HEK293 (cell line): ENCODE data around the gene GAP43.

Experiments
- CTCF ChIA-PET: fragments of 350-600 bp; formaldehyde crosslinking; extraction: SDS; loops from one replicate; lab custom pipeline; 2021; ENCODE audit warnings: antibody characterized with exemption; lab: Yijun Ruan, JAX
- POLR2A ChIA-PET: fragments of 300-600 bp; formaldehyde crosslinking; extraction: SDS; loops from one replicate; lab custom pipeline; 2020; ENCODE audit warnings: antibody characterized with exemption, inconsistent platforms; lab: Yijun Ruan, JAX
- H3K27ac ChIP-seq: fragments of 200-500 bp; sonication (Bioruptor generic); 2 replicates; pipeline ENCODE4 v1.5.1; 2014; ENCODE audit warnings: low read depth, low read length, control low read depth, inconsistent platforms; ENCODE audit errors: extremely low read depth
- H3K36me3 ChIP-seq, 2 experiments: fragments of 200-500 bp in 1 of 2; sonication (Bioruptor generic) in 1 of 2; 1 replicate in 1 of 2; 2 replicates in 1 of 2; pipeline ENCODE4 v1.5.1; 2014 to 2017; ENCODE audit warnings: inconsistent platforms in 2 of 2, low read length in 2 of 2; ENCODE audit not compliant: control insufficient read depth in 2 of 2, insufficient read depth in 1 of 2
- H3K4me1 ChIP-seq: fragments of 200-500 bp; sonication (Bioruptor generic); 2 replicates; pipeline ENCODE4 v1.5.1; 2014; ENCODE audit warnings: mild to moderate bottlenecking, low read length, inconsistent platforms; ENCODE audit not compliant: control insufficient read depth, insufficient read depth
- H3K4me3 ChIP-seq: 2 replicates; pipeline ENCODE4 v1.5.1; 2011; ENCODE audit warnings: low read depth, mild to moderate bottlenecking, control low read depth, low read length, moderate library complexity
- H3K9me3 ChIP-seq: fragments of 200-500 bp; sonication (Bioruptor generic); 2 replicates; pipeline ENCODE4 v1.5.1; 2014; ENCODE audit warnings: low read depth, low read length, inconsistent platforms; ENCODE audit not compliant: control insufficient read depth, insufficient read depth
- GLIS2 ChIP-seq: fragments of 450-650 bp; formaldehyde crosslinking; IDR thresholded peaks from 2 replicates; pipeline ENCODE4 v1.5.1; 2016; ENCODE audit warnings: missing biosample characterization, missing genetic modification characterization
- RBAK ChIP-seq: fragments of 450-650 bp; formaldehyde crosslinking; IDR thresholded peaks from 2 replicates; pipeline ENCODE4 v1.5.1; 2016; ENCODE audit warnings: missing biosample characterization, missing genetic modification characterization
- TSHZ1 ChIP-seq: fragments of 450-650 bp; formaldehyde crosslinking; IDR thresholded peaks from 2 replicates; pipeline ENCODE4 v1.5.1; 2016; ENCODE audit warnings: missing biosample characterization, missing genetic modification characterization, borderline replicate concordance
- YY2 ChIP-seq: fragments of 450-650 bp; formaldehyde crosslinking; IDR thresholded peaks from 2 replicates; pipeline ENCODE4 v1.5.1; 2016; ENCODE audit warnings: missing biosample characterization, missing genetic modification characterization
- ZBTB17 ChIP-seq: fragments of 450-650 bp; formaldehyde crosslinking; IDR thresholded peaks from 2 replicates; pipeline ENCODE4 v1.5.1; 2016; ENCODE audit warnings: missing biosample characterization, missing genetic modification characterization
- ZBTB21 ChIP-seq: fragments of 450-650 bp; formaldehyde crosslinking; IDR thresholded peaks from 2 replicates; pipeline ENCODE4 v1.5.1; 2017; ENCODE audit warnings: missing biosample characterization, missing genetic modification characterization
- ZFP37 ChIP-seq: fragments of 450-650 bp; formaldehyde crosslinking; IDR thresholded peaks from 2 replicates; pipeline ENCODE4 v1.5.1; 2016; ENCODE audit warnings: missing biosample characterization, missing genetic modification characterization
- ZFP41 ChIP-seq: fragments of 450-650 bp; formaldehyde crosslinking; IDR thresholded peaks from 2 replicates; pipeline ENCODE4 v1.5.1; 2016; ENCODE audit warnings: missing biosample characterization, missing genetic modification characterization, borderline replicate concordance
- ZIC2 ChIP-seq: fragments of 450-650 bp; formaldehyde crosslinking; IDR thresholded peaks from 2 replicates; pipeline ENCODE4 v1.5.1; 2016; ENCODE audit warnings: missing biosample characterization, missing genetic modification characterization
- ZNF169 ChIP-seq: fragments of 450-650 bp; formaldehyde crosslinking; IDR thresholded peaks from 2 replicates; pipeline ENCODE4 v1.5.1; 2016; ENCODE audit warnings: missing biosample characterization, missing genetic modification characterization
- ZNF221 ChIP-seq: fragments of 450-650 bp; formaldehyde crosslinking; IDR thresholded peaks from 2 replicates; pipeline ENCODE4 v1.5.1; 2017; ENCODE audit warnings: missing biosample characterization, missing genetic modification characterization, borderline replicate concordance
- ZNF223 ChIP-seq: fragments of 450-650 bp; formaldehyde crosslinking; IDR thresholded peaks from 2 replicates; pipeline ENCODE4 v1.5.1; 2016; ENCODE audit warnings: missing biosample characterization, missing genetic modification characterization
- ZNF23 ChIP-seq: fragments of 450-650 bp; formaldehyde crosslinking; IDR thresholded peaks from 2 replicates; pipeline ENCODE4 v1.5.1; 2016; ENCODE audit warnings: missing biosample characterization, missing genetic modification characterization, borderline replicate concordance
- ZNF239 ChIP-seq: fragments of 450-650 bp; formaldehyde crosslinking; IDR thresholded peaks from 2 replicates; pipeline ENCODE4 v1.5.1; 2016; ENCODE audit warnings: missing biosample characterization, missing genetic modification characterization
- ZNF302 ChIP-seq: fragments of 450-650 bp; formaldehyde crosslinking; IDR thresholded peaks from 2 replicates; pipeline ENCODE4 v1.5.1; 2016; ENCODE audit warnings: missing biosample characterization, missing genetic modification characterization, low read depth
- ZNF394 ChIP-seq: fragments of 450-650 bp; formaldehyde crosslinking; IDR thresholded peaks from 2 replicates; pipeline ENCODE4 v1.5.1; 2016; ENCODE audit warnings: missing biosample characterization, missing genetic modification characterization, mild to moderate bottlenecking, moderate library complexity, borderline replicate concordance
- ZNF473 ChIP-seq: fragments of 450-650 bp; formaldehyde crosslinking; IDR thresholded peaks from 2 replicates; pipeline ENCODE4 v1.5.1; 2017; ENCODE audit warnings: missing biosample characterization, missing genetic modification characterization
- ZNF521 ChIP-seq: fragments of 450-650 bp; formaldehyde crosslinking; IDR thresholded peaks from 2 replicates; pipeline ENCODE4 v1.5.1; 2017; ENCODE audit warnings: missing biosample characterization, mild to moderate bottlenecking, missing genetic modification characterization
- ZNF558 ChIP-seq: fragments of 450-650 bp; formaldehyde crosslinking; IDR thresholded peaks from 2 replicates; pipeline ENCODE4 v1.5.1; 2016; ENCODE audit warnings: missing biosample characterization, missing genetic modification characterization
- ZNF580 ChIP-seq: fragments of 450-650 bp; formaldehyde crosslinking; IDR thresholded peaks from 2 replicates; pipeline ENCODE4 v1.5.1; 2016; ENCODE audit warnings: missing biosample characterization, missing genetic modification characterization
- ZNF626 ChIP-seq: fragments of 450-650 bp; sonication (Bioruptor Pico); formaldehyde crosslinking; IDR thresholded peaks from 2 replicates; pipeline ENCODE4 v1.5.1; 2018; ENCODE audit warnings: missing biosample characterization, missing genetic modification characterization, inconsistent platforms
- ZNF692 ChIP-seq: fragments of 450-650 bp; formaldehyde crosslinking; IDR thresholded peaks from 2 replicates; pipeline ENCODE4 v1.5.1; 2016; ENCODE audit warnings: missing biosample characterization, missing genetic modification characterization
- ZNF747 ChIP-seq: fragments of 450-650 bp; formaldehyde crosslinking; IDR thresholded peaks from 2 replicates; pipeline ENCODE4 v1.5.1; 2016; ENCODE audit warnings: missing biosample characterization, missing genetic modification characterization
- ZNF777 ChIP-seq: fragments of 450-650 bp; formaldehyde crosslinking; IDR thresholded peaks from 2 replicates; pipeline ENCODE4 v1.5.1; 2017; ENCODE audit warnings: missing biosample characterization, missing genetic modification characterization, borderline replicate concordance
- ZNF830 ChIP-seq: fragments of 450-650 bp; IDR thresholded peaks from 2 replicates; pipeline ENCODE4 v1.5.0; 2018; ENCODE audit warnings: missing biosample characterization, missing genetic modification characterization, low read depth, mild to moderate bottlenecking, moderate library complexity
- TF ChIP-seq, protein P1 (sequence below): fragments of 450-650 bp; IDR thresholded peaks from 2 replicates; pipeline ENCODE4 v1.5.1; 2018; ENCODE audit warnings: missing biosample characterization, mild to moderate bottlenecking, missing genetic modification characterization
- TF ChIP-seq, protein P2 (sequence below): fragments of 450-650 bp; formaldehyde crosslinking; IDR thresholded peaks from 2 replicates; pipeline ENCODE4 v1.5.1; 2016; ENCODE audit warnings: missing biosample characterization, missing genetic modification characterization
- TF ChIP-seq, protein P3 (sequence below): fragments of 450-650 bp; formaldehyde crosslinking; IDR thresholded peaks from 2 replicates; pipeline ENCODE4 v1.5.1; 2017; ENCODE audit warnings: missing biosample characterization, missing genetic modification characterization

The GAP43 gene

GRCh38 chr3:115670911-115671310 is 47.6 kb downstream of the GAP43 start (continued):
- TF ChIP-seq ZNF169 (tag by site-specific recombination): no peak

DNA sequence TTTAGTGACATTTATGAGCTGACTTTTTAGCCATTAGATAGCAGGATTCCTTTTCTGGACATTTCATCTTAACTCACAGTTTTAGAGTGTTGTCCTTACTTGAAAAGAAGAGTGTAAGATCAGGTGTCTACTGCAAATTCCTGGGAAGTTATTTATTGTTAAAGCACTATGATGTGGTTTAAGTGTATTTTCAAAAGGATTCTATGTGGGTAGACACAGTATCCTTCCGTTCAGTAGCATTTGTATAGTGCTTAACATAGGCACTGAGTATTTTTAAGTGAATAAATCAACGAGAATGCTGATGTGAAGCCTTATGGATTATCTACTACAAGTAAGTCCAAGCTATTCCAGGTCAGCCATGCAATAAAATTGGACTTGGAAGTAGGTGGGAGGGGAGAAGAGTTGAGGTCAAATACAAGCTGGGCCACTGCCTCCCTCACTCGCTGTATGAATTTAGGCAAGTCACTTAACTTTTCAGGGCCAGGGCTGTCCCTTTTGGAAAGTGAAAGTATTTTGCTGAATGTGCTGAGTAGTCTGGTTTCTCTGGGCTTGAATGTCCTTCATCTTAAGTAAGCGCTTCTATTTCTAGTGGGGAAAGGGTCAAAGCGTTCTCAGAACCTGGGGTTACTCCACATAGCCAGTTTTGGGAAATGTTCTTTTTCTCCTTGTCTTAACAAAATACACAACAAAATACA is 48.6 kb downstream of the GAP43 start:
- POLR2A ChIA-PET: no interaction called here

GRCh38 chr3:115673881-115674280 is 50.6 kb downstream of the GAP43 start:
- Histone ChIP-seq H3K36me3 (no peaks in the 10 kb centered on the region), H3K4me3 (no peak overlapping the region), H3K9me3 (no peaks in the 10 kb centered on the region), H3K27ac (no peak overlapping the region), H3K4me1 (no peaks in the 10 kb centered on the region)
- CTCF ChIA-PET: interaction anchor here (0.5 kb wide), 1 partner anchor 63 kb away, joined by 3 read pairs; no protein-coding TSS in a partner anchor
- POLR2A ChIA-PET: no interaction called here
- TF ChIP-seq ZNF302 (tag by site-specific recombination) (no peak), RBAK (tag by site-specific recombination) (no peak), ZBTB17 (tag by site-specific recombination) (no peak), ZNF473 (tag by site-specific recombination) (no peak), ZNF239 (no peak), ZFP37 (tag by site-specific recombination) (no peak), ZBTB21 (tag by site-specific recombination) (no peak), ZNF692 (tag by site-specific recombination) (no peak), ZNF221 (tag by site-specific recombination) (no peak), GLIS2 (tag by site-specific recombination) (no peak), TSHZ1 (tag by site-specific recombination) (no peak), ZNF777 (no peak), ZFP41 (tag by site-specific recombination) (no peak), ZNF558 (tag by site-specific recombination) (no peak), ZNF830 (tag by site-specific recombination) (no peak), ZNF626 (tag by site-specific recombination) (no peak)
- TF ChIP-seq, protein P1, sequence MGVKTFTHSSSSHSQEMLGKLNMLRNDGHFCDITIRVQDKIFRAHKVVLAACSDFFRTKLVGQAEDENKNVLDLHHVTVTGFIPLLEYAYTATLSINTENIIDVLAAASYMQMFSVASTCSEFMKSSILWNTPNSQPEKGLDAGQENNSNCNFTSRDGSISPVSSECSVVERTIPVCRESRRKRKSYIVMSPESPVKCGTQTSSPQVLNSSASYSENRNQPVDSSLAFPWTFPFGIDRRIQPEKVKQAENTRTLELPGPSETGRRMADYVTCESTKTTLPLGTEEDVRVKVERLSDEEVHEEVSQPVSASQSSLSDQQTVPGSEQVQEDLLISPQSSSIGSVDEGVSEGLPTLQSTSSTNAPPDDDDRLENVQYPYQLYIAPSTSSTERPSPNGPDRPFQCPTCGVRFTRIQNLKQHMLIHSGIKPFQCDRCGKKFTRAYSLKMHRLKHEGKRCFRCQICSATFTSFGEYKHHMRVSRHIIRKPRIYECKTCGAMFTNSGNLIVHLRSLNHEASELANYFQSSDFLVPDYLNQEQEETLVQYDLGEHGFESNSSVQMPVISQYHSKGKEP (tag by site-specific recombination): no peak
- TF ChIP-seq, protein P2, sequence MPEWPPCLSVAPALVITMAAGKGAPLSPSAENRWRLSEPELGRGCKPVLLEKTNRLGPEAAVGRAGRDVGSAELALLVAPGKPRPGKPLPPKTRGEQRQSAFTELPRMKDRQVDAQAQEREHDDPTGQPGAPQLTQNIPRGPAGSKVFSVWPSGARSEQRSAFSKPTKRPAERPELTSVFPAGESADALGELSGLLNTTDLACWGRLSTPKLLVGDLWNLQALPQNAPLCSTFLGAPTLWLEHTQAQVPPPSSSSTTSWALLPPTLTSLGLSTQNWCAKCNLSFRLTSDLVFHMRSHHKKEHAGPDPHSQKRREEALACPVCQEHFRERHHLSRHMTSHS (tag by site-specific recombination): no peak

More for the DNA sequence above, 48.6 kb downstream of the GAP43 start:
- Histone ChIP-seq H3K4me3 (no peak overlapping the region), H3K9me3 (no peaks in the 10 kb centered on the region), H3K36me3 (no peaks in the 10 kb centered on the region), H3K27ac (no peak overlapping the region), H3K4me1 (no peaks in the 10 kb centered on the region)
- CTCF ChIA-PET: interaction anchor here (1.3 kb wide), 1 partner anchor 13 kb away, joined by 4 read pairs; no protein-coding TSS in a partner anchor
- no peak for TF ChIP-seq ZIC2 (tag by site-specific recombination)
- TF ChIP-seq ZNF223 (tag by site-specific recombination): no peak
- no peak for TF ChIP-seq ZNF747 (tag by site-specific recombination)
- TF ChIP-seq ZNF23: no peak
- TF ChIP-seq, protein P3, sequence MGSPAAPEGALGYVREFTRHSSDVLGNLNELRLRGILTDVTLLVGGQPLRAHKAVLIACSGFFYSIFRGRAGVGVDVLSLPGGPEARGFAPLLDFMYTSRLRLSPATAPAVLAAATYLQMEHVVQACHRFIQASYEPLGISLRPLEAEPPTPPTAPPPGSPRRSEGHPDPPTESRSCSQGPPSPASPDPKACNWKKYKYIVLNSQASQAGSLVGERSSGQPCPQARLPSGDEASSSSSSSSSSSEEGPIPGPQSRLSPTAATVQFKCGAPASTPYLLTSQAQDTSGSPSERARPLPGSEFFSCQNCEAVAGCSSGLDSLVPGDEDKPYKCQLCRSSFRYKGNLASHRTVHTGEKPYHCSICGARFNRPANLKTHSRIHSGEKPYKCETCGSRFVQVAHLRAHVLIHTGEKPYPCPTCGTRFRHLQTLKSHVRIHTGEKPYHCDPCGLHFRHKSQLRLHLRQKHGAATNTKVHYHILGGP (tag by site-specific recombination): no peak
- no peak for TF ChIP-seq YY2 (tag by site-specific recombination)
- no peak for TF ChIP-seq ZNF394
- TF ChIP-seq ZNF169 (tag by site-specific recombination): no peak
- no peak for TF ChIP-seq ZNF580
- TF ChIP-seq ZNF521 (tag by site-specific recombination): no peak
